ENCODE data around the gene FBXO41. TPM values are rescaled to one million over a fixed set of nuclear protein-coding genes. Genes with fewer than 3 reads are reported as not detected.

Gene FBXO41
- total RNA-seq, 1 donor from 2014 or later, result 7.0 TPM

- no peak for TF ChIP-seq CTCF (IDR thresholded peaks at IDR 0.05; ENCODE audit: insufficient read depth, low read length, poor library complexity, severe bottlenecking)
- Histone ChIP-seq H3K36me3 (ENCODE audit: control insufficient read depth, insufficient read depth, low read length) (no peaks in the 10 kb centered on the region), H3K4me3 (ENCODE audit: low read depth, low read length) (peak within 1 kb of the TSS; percentile 94), H3K27me3 (ENCODE audit: control insufficient read depth, insufficient read depth, low read length) (no peaks in the 10 kb centered on the region)
- peak; percentile 63 for DNase-seq (ENCODE audit: low read depth)
Observed at GRCh38 chr2:73233932-73234832, 50.1 kb downstream of the FBXO41 start, which contains the start of gene CCT7. CCT7 (plus strand) TSS chr2:73234308; CDS start chr2:73234379, 71 bp downstream.

GRCh38 chr2:73233154-73233931, 50.9 kb downstream of the FBXO41 start, which contains the start of gene PRADC1:
PRADC1 (minus strand) TSS chr2:73233239; CDS start chr2:73233160, 79 bp downstream.
- TF ChIP-seq CTCF (IDR thresholded peaks at IDR 0.05; ENCODE audit: insufficient read depth, low read length, poor library complexity, severe bottlenecking), result no peak
- Histone ChIP-seq H3K27me3 (ENCODE audit: control insufficient read depth, insufficient read depth, low read length) (no peaks in the 10 kb centered on the region), H3K36me3 (ENCODE audit: control insufficient read depth, insufficient read depth, low read length) (no peaks in the 10 kb centered on the region), H3K4me3 (ENCODE audit: low read depth, low read length) (peak within 1 kb of the TSS; percentile 94)
- peak; percentile 99 for DNase-seq (ENCODE audit: low read depth)

DNA sequence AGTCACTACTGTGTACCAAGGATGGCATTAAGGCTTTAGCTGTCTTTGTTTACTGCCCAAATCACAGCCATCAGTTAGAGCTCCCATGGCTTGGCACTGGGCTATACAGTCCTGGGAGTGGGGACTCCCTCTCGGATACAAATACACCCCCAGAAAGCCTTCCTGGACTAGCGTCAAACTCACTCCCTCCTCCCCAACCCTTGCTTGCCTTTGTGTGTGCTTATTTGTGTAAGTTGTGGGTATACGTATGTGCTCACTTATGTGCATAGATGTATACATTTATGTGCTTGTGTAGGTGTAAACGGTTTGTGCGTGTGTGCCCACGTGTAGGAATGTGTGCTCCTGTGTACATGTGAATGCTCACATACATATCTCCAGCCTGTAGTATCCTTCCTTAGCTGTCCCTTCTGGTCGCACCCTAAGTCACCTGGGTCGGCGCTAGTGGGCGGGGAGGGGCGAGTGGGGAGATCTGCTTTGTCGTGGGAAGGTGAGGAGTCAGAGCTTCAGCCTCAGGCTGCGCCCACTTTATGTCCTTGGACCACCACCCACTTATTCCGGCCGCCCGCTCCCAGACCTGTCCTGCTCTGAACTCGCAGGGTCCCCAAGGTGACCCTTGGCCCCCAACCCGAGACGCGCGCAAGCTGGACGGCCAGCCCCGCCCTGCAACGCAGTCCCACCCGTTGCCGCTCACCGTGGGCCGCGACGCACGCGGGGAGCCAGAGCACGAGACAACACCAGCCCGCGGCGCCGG, 51.7 kb downstream of the FBXO41 start:
- TF ChIP-seq CTCF (IDR thresholded peaks at IDR 0.05; ENCODE audit: insufficient read depth, low read length, poor library complexity, severe bottlenecking), result no peak
- DNase-seq (ENCODE audit: low read depth), result no peak
- Histone ChIP-seq H3K36me3 (ENCODE audit: control insufficient read depth, insufficient read depth, low read length) (no peaks in the 10 kb centered on the region), H3K4me3 (ENCODE audit: low read depth, low read length) (peak overlapping the region; percentile 72), H3K27me3 (ENCODE audit: control insufficient read depth, insufficient read depth, low read length) (no peaks in the 10 kb centered on the region)

DNA sequence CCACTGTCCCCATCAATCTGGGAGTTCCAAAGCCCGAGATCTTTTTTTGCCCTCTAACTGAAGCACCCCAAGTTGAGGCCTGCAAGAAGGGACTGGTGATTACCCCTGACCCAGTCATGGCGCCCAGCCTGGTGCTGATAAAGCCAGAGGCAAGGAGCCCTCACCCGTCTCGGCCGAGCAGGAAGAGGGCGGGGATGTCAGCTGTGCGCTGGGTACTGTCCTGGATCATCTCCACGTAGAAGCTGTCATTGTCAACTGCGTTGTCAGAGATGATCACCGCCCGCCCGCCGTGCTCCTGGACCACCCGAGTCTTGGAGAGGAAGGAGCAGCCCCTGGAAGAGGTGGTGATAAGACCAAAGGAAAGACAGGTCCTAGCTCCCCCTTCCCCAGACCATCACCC, 55.6 kb downstream of the FBXO41 start:
- no peak for TF ChIP-seq CTCF (IDR thresholded peaks at IDR 0.05; ENCODE audit: insufficient read depth, low read length, poor library complexity, severe bottlenecking)
- Histone ChIP-seq H3K36me3 (ENCODE audit: control insufficient read depth, insufficient read depth, low read length) (peaks cover 1% of the 10 kb centered on the region), H3K27me3 (ENCODE audit: control insufficient read depth, insufficient read depth, low read length) (no peaks in the 10 kb centered on the region), H3K4me3 (ENCODE audit: low read depth, low read length) (no peak overlapping the region)
- no peak for DNase-seq (ENCODE audit: low read depth)

DNA sequence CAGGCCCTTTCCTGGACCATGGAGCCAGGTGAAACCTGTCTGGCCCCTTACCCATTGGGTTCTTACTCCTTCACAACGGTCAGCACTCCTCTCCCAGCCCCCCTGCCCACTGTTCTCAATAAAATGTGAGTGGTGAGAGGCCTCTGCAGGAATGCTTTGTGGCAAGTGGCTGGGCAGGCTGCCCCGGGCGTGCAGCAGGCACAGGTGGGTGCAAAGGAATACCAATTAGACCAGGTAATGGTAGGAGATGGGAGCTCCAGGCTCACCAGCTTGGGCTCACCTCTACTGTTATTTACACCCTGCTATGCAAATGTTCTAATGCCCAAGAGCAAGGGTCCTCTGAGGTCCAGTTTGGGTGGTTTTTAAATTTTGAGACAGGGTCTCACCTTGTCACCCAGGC, 57.2 kb downstream of the FBXO41 start:
- Histone ChIP-seq H3K27me3 (ENCODE audit: control insufficient read depth, insufficient read depth, low read length) (no peaks in the 10 kb centered on the region), H3K4me3 (ENCODE audit: low read depth, low read length) (no peak overlapping the region), H3K36me3 (ENCODE audit: control insufficient read depth, insufficient read depth, low read length) (peaks cover 1% of the 10 kb centered on the region)
- no peak for TF ChIP-seq CTCF (IDR thresholded peaks at IDR 0.05; ENCODE audit: insufficient read depth, low read length, poor library complexity, severe bottlenecking)
- DNase-seq (ENCODE audit: low read depth), result no peak

Measured in kidney epithelial cell (primary cell).